Endothelial cell of umbilical vein (primary cell): Measurements from ENCODE around the gene TRPM3. TPM values are rescaled to one million over a fixed set of nuclear protein-coding genes. Genes with fewer than 3 reads are reported as not detected.

ENCODE experiments used
- BruUV-seq: library from RNA; stranded (reverse); fragments of 400-500 nt; replicated peaks from 2 replicates; lab custom pipeline; 2021; lab: Mats Ljungman, UMichigan
- CTCF ChIA-PET: fragments of 300-600, 350-600 bp; sonication (Branson Sonifier 250); formaldehyde crosslinking; loops from one replicate; lab custom pipeline; 2021; ENCODE audit warnings: antibody characterized with exemption, inconsistent platforms; lab: Charles Lee
- POLR2A ChIA-PET: fragments of 300-600, 350-600 bp; sonication (Branson Sonifier 250); formaldehyde crosslinking; loops from one replicate; lab custom pipeline; 2021; ENCODE audit warnings: antibody characterized with exemption, inconsistent platforms; lab: Charles Lee
- DNase-seq: peaks from one replicate; pipeline ENCODE4 v3.0.0-alpha.2; 2011; ENCODE audit warnings: low read depth, low spot score
- FAIRE-seq: peaks from 2 replicates; lab custom pipeline; 2011; peaks lifted over from hg19 to GRCh38; lab: Jason Lieb, UNC
- H2AFZ ChIP-seq: 2 replicates; pipeline ENCODE4 v1.6.0; 2012; ENCODE audit warnings: low read depth, low read length, control low read depth, inconsistent platforms
- H3K27ac ChIP-seq: 2 replicates; pipeline ENCODE4 v1.5.1; 2011; ENCODE audit warnings: low read depth, mild to moderate bottlenecking, control low read depth, low read length, moderate library complexity; ENCODE audit not compliant: insufficient read depth
- H3K27me3 ChIP-seq, 2 experiments: 2 replicates each; pipeline versions ENCODE4 v1.6.0 to v1.6.1; 2011; ENCODE audit warnings: low read length in 2 of 2, mixed read lengths in 1 of 2; ENCODE audit not compliant: control insufficient read depth in 2 of 2, insufficient read depth in 2 of 2
- H3K36me3 ChIP-seq, 2 experiments: 2 replicates in 1 of 2; 3 replicates in 1 of 2; pipeline ENCODE4 v1.5.1; 2011; ENCODE audit warnings: low read length in 2 of 2, mild to moderate bottlenecking in 1 of 2, moderate library complexity in 1 of 2; ENCODE audit not compliant: control insufficient read depth in 2 of 2, insufficient read depth in 2 of 2; ENCODE audit errors: extremely low read depth in 1 of 2
- H3K4me1 ChIP-seq: 3 replicates; pipeline ENCODE4 v1.5.1; 2011; ENCODE audit warnings: mild to moderate bottlenecking, low read length; ENCODE audit not compliant: control insufficient read depth, insufficient read depth; ENCODE audit errors: extremely low read depth
- H3K4me2 ChIP-seq: 2 replicates; pipeline ENCODE4 v1.6.1; 2011; ENCODE audit warnings: low read length, control low read depth, mixed read lengths; ENCODE audit not compliant: insufficient read depth
- H3K4me3 ChIP-seq, 3 experiments: fragments of 200-600 bp in 1 of 3; sonication (generic), shearing (Covaris generic) in 1 of 3; replicated peaks in 1 of 3; 2 replicates each; pipeline ENCODE4 v1.5.1; 2011 to 2016; ENCODE audit warnings: control low read depth in 3 of 3, low read length in 3 of 3, mild to moderate bottlenecking in 2 of 3, inconsistent platforms in 1 of 3, low read depth in 1 of 3, moderate library complexity in 1 of 3; ENCODE audit not compliant: insufficient read depth in 1 of 3
- H3K79me2 ChIP-seq: 2 replicates; pipeline ENCODE4 v1.6.0; 2012; ENCODE audit warnings: low read length, inconsistent platforms; ENCODE audit not compliant: control insufficient read depth, insufficient read depth
- H3K9ac ChIP-seq: replicated peaks from 2 replicates; pipeline ENCODE3; 2011; ENCODE audit warnings: low read length, control low read depth; ENCODE audit not compliant: insufficient read depth; ENCODE audit errors: extremely low read depth
- H3K9me1 ChIP-seq: replicated peaks from 3 replicates; pipeline ENCODE4 v1.6.0; 2011; ENCODE audit warnings: mild to moderate bottlenecking, low read length; ENCODE audit not compliant: control insufficient read depth, insufficient read depth; ENCODE audit errors: extremely low read depth
- H3K9me3 ChIP-seq: replicated peaks from 2 replicates; pipeline ENCODE4 v1.5.1; 2012; ENCODE audit warnings: low read length, inconsistent platforms; ENCODE audit not compliant: control insufficient read depth, insufficient read depth
- H4K20me1 ChIP-seq: replicated peaks from 2 replicates; pipeline ENCODE3; 2011; ENCODE audit warnings: mild to moderate bottlenecking, low read length; ENCODE audit not compliant: control insufficient read depth, insufficient read depth; ENCODE audit errors: extremely low read depth
- EZH2 ChIP-seq: IDR thresholded peaks from 2 replicates; pipeline ENCODE4 v1.6.1; 2012; ENCODE audit warnings: borderline replicate concordance, low read depth, mild to moderate bottlenecking, moderate library complexity, low read length, inconsistent platforms; ENCODE audit not compliant: severe bottlenecking
- FOS ChIP-seq: IDR thresholded peaks from 2 replicates; pipeline ENCODE4 v1.6.1; 2011; ENCODE audit warnings: mild to moderate bottlenecking, low read length, moderate library complexity, borderline replicate concordance; ENCODE audit not compliant: insufficient read depth
- GATA2 ChIP-seq: IDR thresholded peaks from 2 replicates; pipeline ENCODE4 v1.7.0; 2011; ENCODE audit warnings: low read depth, mild to moderate bottlenecking, moderate library complexity, mixed read lengths, low read length; ENCODE audit not compliant: insufficient read length, insufficient read depth
- JUN ChIP-seq: IDR thresholded peaks from 2 replicates; pipeline ENCODE4 v1.6.1; 2011; ENCODE audit warnings: borderline replicate concordance, low read depth; ENCODE audit not compliant: insufficient read length, insufficient read depth
- MYC ChIP-seq: IDR thresholded peaks from one replicate; pipeline ENCODE4 v1.6.1; 2011; ENCODE audit warnings: mild to moderate bottlenecking, low read depth, low read length
- POLR2A ChIP-seq: IDR thresholded peaks from 2 replicates; pipeline ENCODE4 v1.6.1; 2012; ENCODE audit warnings: low read depth, mild to moderate bottlenecking, control low read depth, low read length
- POLR2AphosphoS5 ChIP-seq: IDR thresholded peaks from 2 replicates; pipeline ENCODE4 v1.6.1; 2012; ENCODE audit warnings: low read depth, mild to moderate bottlenecking, control low read depth, low read length, moderate library complexity; ENCODE audit not compliant: insufficient read depth
- dilution Hi-C: fragments of 300-500 bp; cut with MboI; formaldehyde crosslinking; loops from one replicate; pipeline ENCODE4 v1.15.0; 2019; ENCODE audit warnings: low sequenced_read_pairs; ENCODE audit not compliant: extremely low pct_ligation_motif_present
- intact Hi-C: fragments of 100-400 bp; cut with micrococcal nuclease; formaldehyde crosslinking; loops from one replicate; pipeline ENCODE4 v1.10.0; 2022
- polyA plus RNA-seq, 4 experiments: library from polyadenylated mRNA; depleted of rRNA in 3 of 4; stranded (reverse) in 3 of 4; unstranded in 1 of 4; fragments of >200 nt; gene quantifications; 2 replicates each; pipeline versions ENCODE4 v1.2.1 to v1.2.3, GENCODE V29; 2011 to 2012; ENCODE audit warnings: missing spikeins in 1 of 4
- total RNA-seq: library from RNA; stranded (reverse); gene quantifications from 2 replicates; pipeline ENCODE4 v1.2.3, GENCODE V29; 2021
- TF ChIP-seq, protein P1 (sequence below): IDR thresholded peaks from 2 replicates; pipeline ENCODE4 v1.6.1; 2011; ENCODE audit not compliant: insufficient read depth, insufficient read length
- TF ChIP-seq, protein P2 (sequence below), 2 donors: IDR thresholded peaks; 1 replicate in 1 of 2; 2 replicates in 1 of 2; pipeline ENCODE4 v1.5.1; 2011; ENCODE audit warnings: low read length in 2 of 2, mild to moderate bottlenecking in 2 of 2, moderate library complexity in 2 of 2, control low read depth in 1 of 2, inconsistent platforms in 1 of 2, low read depth in 1 of 2; ENCODE audit not compliant: insufficient read depth in 1 of 2; ENCODE audit errors: extremely low read depth in 1 of 2

Gene TRPM3
- total and polyA plus RNA-seq, 2 donors (not counting 3 experiments of a cell fraction or from before 2014, with no cell fraction given): 0.17 to 0.33 TPM

DNA sequence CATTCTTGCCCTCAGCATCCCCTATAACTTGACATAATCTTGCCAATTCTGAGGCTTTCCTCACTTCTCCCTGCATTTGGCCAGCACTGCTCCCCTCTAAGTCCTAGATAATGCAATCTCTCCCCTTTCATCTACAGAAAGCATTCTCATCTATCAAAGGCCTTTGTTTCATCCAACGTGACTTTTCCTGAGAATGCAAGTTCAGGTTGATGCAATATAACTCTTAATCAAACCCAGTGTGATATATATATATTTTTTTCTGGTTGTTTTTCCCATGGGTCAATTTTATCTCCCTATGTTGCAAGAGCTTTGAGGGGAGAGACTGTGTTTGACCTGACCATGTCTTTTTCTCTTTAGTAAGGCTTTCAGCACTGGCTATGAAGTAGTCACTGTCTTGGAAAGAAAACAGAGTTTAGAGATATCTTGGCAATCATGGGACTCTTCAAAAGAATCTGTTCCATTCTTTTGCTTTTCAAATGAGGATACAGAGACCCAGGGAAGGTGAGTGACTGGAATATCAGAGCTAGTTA, 268.6 kb downstream of the TRPM3 start:
- no peak overlapping the region for H3K27ac ChIP-seq
- ChIA-PET CTCF (interaction anchor here (1.0 kb wide), 1 partner anchor 72 kb away, joined by 3 read pairs; no protein-coding TSS in a partner anchor), POLR2A (no interaction called here)
- no peak for FAIRE-seq
- no peaks in the 10 kb centered on the region for H3K79me2 ChIP-seq
- no peak overlapping the region for H3K9ac ChIP-seq
- H3K4me3 ChIP-seq: no peak overlapping the region
- no TSS peak for BruUV-seq
- no peaks in the 10 kb centered on the region for H3K9me3 ChIP-seq
- H3K27me3 ChIP-seq: no peaks in the 10 kb centered on the region
- TF ChIP-seq POLR2AphosphoS5: no peak
- TF ChIP-seq POLR2A: no peak
- no peak for TF ChIP-seq JUN
- TF ChIP-seq GATA2: no peak
- TF ChIP-seq MYC: no peak
- TF ChIP-seq, protein P1, sequence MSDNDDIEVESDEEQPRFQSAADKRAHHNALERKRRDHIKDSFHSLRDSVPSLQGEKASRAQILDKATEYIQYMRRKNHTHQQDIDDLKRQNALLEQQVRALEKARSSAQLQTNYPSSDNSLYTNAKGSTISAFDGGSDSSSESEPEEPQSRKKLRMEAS: no peak
- TF ChIP-seq EZH2: no peak
- TF ChIP-seq, protein P2, sequence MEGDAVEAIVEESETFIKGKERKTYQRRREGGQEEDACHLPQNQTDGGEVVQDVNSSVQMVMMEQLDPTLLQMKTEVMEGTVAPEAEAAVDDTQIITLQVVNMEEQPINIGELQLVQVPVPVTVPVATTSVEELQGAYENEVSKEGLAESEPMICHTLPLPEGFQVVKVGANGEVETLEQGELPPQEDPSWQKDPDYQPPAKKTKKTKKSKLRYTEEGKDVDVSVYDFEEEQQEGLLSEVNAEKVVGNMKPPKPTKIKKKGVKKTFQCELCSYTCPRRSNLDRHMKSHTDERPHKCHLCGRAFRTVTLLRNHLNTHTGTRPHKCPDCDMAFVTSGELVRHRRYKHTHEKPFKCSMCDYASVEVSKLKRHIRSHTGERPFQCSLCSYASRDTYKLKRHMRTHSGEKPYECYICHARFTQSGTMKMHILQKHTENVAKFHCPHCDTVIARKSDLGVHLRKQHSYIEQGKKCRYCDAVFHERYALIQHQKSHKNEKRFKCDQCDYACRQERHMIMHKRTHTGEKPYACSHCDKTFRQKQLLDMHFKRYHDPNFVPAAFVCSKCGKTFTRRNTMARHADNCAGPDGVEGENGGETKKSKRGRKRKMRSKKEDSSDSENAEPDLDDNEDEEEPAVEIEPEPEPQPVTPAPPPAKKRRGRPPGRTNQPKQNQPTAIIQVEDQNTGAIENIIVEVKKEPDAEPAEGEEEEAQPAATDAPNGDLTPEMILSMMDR (IDR thresholded peaks at IDR 0.05; ENCODE audit: extremely low read depth in 1 of 2, insufficient read depth in 1 of 2, low read depth in 1 of 2, low read length in 2 of 2): no peak
- TF ChIP-seq FOS: no peak
- no peak for DNase-seq
- no peaks in the 10 kb centered on the region for H4K20me1 ChIP-seq
- intact Hi-C loops: no loop called here
- no peaks in the 10 kb centered on the region for H3K9me1 ChIP-seq
- H3K36me3 ChIP-seq: no peaks in the 10 kb centered on the region
- dilution Hi-C loops: no loop called here
- no peak overlapping the region for H3K4me2 ChIP-seq
- no peak overlapping the region for H2AFZ ChIP-seq
- H3K4me1 ChIP-seq: no peaks in the 10 kb centered on the region
